ENCODE data around the gene MYO7A. TPM values are rescaled to one million over a fixed set of nuclear protein-coding genes. Genes with fewer than 3 reads are reported as not detected.
A peak's percentile ranks its signal among the peaks of the same experiment; 100 is the strongest.

The MYO7A gene
- total and polyA plus RNA-seq, 2 experiments from 2014 or later: 0.48 to 1.6 TPM

GRCh38 chr11:77091146-77091940 lies 36.7 kb upstream of the MYO7A start:
- Histone ChIP-seq H3K27ac (no peak overlapping the region), H3K27me3 (no peaks in the 10 kb centered on the region), H3K4me3 (no peak overlapping the region), H3K9me3 (ENCODE audit: low read depth) (no peaks in the 10 kb centered on the region), H3K36me3 (no peaks in the 10 kb centered on the region), H3K4me1 (ENCODE audit: low read depth) (no peaks in the 10 kb centered on the region)
- peak; percentile 72 to 79 for DNase-seq (ENCODE audit: low read depth in 1 of 2, low spot score in 1 of 2)
- TF ChIP-seq CTCF (IDR thresholded peaks at IDR 0.05; ENCODE audit: low read depth, low read length): peak; percentile 94

- Histone ChIP-seq H3K9me3 (ENCODE audit: low read depth) (no peaks in the 10 kb centered on the region), H3K36me3 (no peaks in the 10 kb centered on the region), H3K4me3 (no peak overlapping the region), H3K27ac (no peak overlapping the region), H3K27me3 (no peaks in the 10 kb centered on the region), H3K4me1 (ENCODE audit: low read depth) (no peaks in the 10 kb centered on the region)
- TF ChIP-seq CTCF (IDR thresholded peaks at IDR 0.05; ENCODE audit: low read depth, low read length): no peak
- DNase-seq (ENCODE audit: low read depth in 1 of 2, low spot score in 1 of 2): no peak
Observed at GRCh38 chr11:77092382-77092781, 35.7 kb upstream of the MYO7A start.

- no peak overlapping the region for H3K27ac ChIP-seq
- no peak for TF ChIP-seq CTCF (IDR thresholded peaks at IDR 0.05; ENCODE audit: low read depth, low read length)
- H3K4me1 ChIP-seq (ENCODE audit: low read depth): no peaks in the 10 kb centered on the region
- H3K36me3 ChIP-seq: no peaks in the 10 kb centered on the region
- no peak for DNase-seq (ENCODE audit: low read depth in 1 of 2, low spot score in 1 of 2)
- no peak overlapping the region for H3K4me3 ChIP-seq
- H3K27me3 ChIP-seq: no peaks in the 10 kb centered on the region
- no peaks in the 10 kb centered on the region for H3K9me3 ChIP-seq (ENCODE audit: low read depth)
Observed at GRCh38 chr11:77093056-77093891, 34.8 kb upstream of the MYO7A start.

GRCh38 chr11:77093987-77094840 lies 33.8 kb upstream of the MYO7A start:
- TF ChIP-seq CTCF (IDR thresholded peaks at IDR 0.05; ENCODE audit: low read depth, low read length): no peak
- H3K27me3 ChIP-seq: no peaks in the 10 kb centered on the region
- H3K36me3 ChIP-seq: no peaks in the 10 kb centered on the region
- no peaks in the 10 kb centered on the region for H3K9me3 ChIP-seq (ENCODE audit: low read depth)
- no peak overlapping the region for H3K27ac ChIP-seq
- DNase-seq (ENCODE audit: low read depth in 1 of 2, low spot score in 1 of 2): no peak
- no peaks in the 10 kb centered on the region for H3K4me1 ChIP-seq (ENCODE audit: low read depth)
- H3K4me3 ChIP-seq: no peak overlapping the region

- no peaks in the 10 kb centered on the region for H3K27me3 ChIP-seq
- no peak overlapping the region for H3K4me3 ChIP-seq
- DNase-seq (ENCODE audit: low read depth in 1 of 2, low spot score in 1 of 2): no peak
- H3K36me3 ChIP-seq: no peaks in the 10 kb centered on the region
- no peaks in the 10 kb centered on the region for H3K9me3 ChIP-seq (ENCODE audit: low read depth)
- no peaks in the 10 kb centered on the region for H3K4me1 ChIP-seq (ENCODE audit: low read depth)
- H3K27ac ChIP-seq: no peak overlapping the region
- no peak for TF ChIP-seq CTCF (IDR thresholded peaks at IDR 0.05; ENCODE audit: low read depth, low read length)
Observed at GRCh38 chr11:77094841-77095365, 33.1 kb upstream of the MYO7A start.

Data from cardiac muscle cell (in vitro differentiated cells and primary cell).